Caco-2 (cell line): ENCODE measurements around the gene IGFN1. TPM values are rescaled to one million over a fixed set of nuclear protein-coding genes. Genes with fewer than 3 reads are reported as not detected.

Source experiments
- BruUV-seq: library from RNA; stranded (reverse); fragments of 400-500 nt; replicated peaks from 2 replicates; lab custom pipeline; 2021; lab: Mats Ljungman, UMichigan
- CTCF ChIA-PET: fragments of 300-600 bp; sonication (Branson Sonifier 250); formaldehyde crosslinking; loops from one replicate; lab custom pipeline; 2022; ENCODE audit warnings: antibody characterized with exemption; lab: Charles Lee
- POLR2A ChIA-PET: fragments of 300-600 bp; sonication (Branson Sonifier 250); formaldehyde crosslinking; loops from one replicate; lab custom pipeline; 2022; ENCODE audit warnings: antibody characterized with exemption; lab: Charles Lee
- DNase-seq, 2 experiments: peaks; one replicate each; pipeline versions ENCODE4 v3.0.0 to v3.0.0-alpha.2; 2020 to 2022
- H3K27me3 ChIP-seq: replicated peaks from 2 replicates; pipeline ENCODE4 v1.6.0; 2011; ENCODE audit warnings: low read length; ENCODE audit not compliant: control insufficient read depth, insufficient read depth
- H3K36me3 ChIP-seq: 2 replicates; pipeline ENCODE4 v1.5.1; 2011; ENCODE audit warnings: low read length; ENCODE audit not compliant: control insufficient read depth, insufficient read depth
- H3K4me1 ChIP-seq: fragments of 250-450 bp; sonication (Bioruptor Pico); 2 replicates; pipeline ENCODE4 v1.5.1; 2020; ENCODE audit warnings: mild to moderate bottlenecking
- H3K4me3 ChIP-seq: 2 replicates; pipeline ENCODE4 v1.5.1; 2011; ENCODE audit warnings: low read depth, mild to moderate bottlenecking, control low read depth, low read length
- H3K9me3 ChIP-seq: fragments of 250-450 bp; sonication (Bioruptor Pico); 2 replicates; pipeline ENCODE4 v1.5.1; 2020; ENCODE audit warnings: mild to moderate bottlenecking, moderate library complexity
- H3K27ac Mint-ChIP-seq: one replicate; pipeline ENCODE4 v1.8.0; 2022; ENCODE audit warnings: mixed read lengths; ENCODE audit not compliant: unreplicated experiment
- H3K27me3 Mint-ChIP-seq: one replicate; pipeline ENCODE4 v1.8.0; 2022; ENCODE audit warnings: mixed read lengths; ENCODE audit not compliant: insufficient read depth, unreplicated experiment
- H3K36me3 Mint-ChIP-seq: one replicate; pipeline ENCODE4 v1.8.0; 2022; ENCODE audit warnings: mild to moderate bottlenecking, mixed read lengths; ENCODE audit not compliant: insufficient read depth, unreplicated experiment
- H3K4me1 Mint-ChIP-seq: one replicate; pipeline ENCODE4 v1.8.0; 2022; ENCODE audit warnings: low read depth, mixed read lengths; ENCODE audit not compliant: unreplicated experiment
- H3K4me3 Mint-ChIP-seq: one replicate; pipeline ENCODE4 v1.8.0; 2022; ENCODE audit warnings: mild to moderate bottlenecking, moderate library complexity, mixed read lengths; ENCODE audit not compliant: unreplicated experiment
- H3K9me3 Mint-ChIP-seq: one replicate; pipeline ENCODE4 v1.8.0; 2022; ENCODE audit warnings: mixed read lengths; ENCODE audit not compliant: unreplicated experiment
- CTCF ChIP-seq, 2 experiments: fragments of 200-600 bp in 1 of 2; IDR thresholded peaks; 1 replicate in 1 of 2; 2 replicates in 1 of 2; pipeline versions ENCODE4 v1.5.1 to v1.8.0; 2011 to 2022; ENCODE audit warnings: antibody characterized with exemption in 1 of 2, control low read depth in 1 of 2, inconsistent platforms in 1 of 2, low read depth in 1 of 2, low read length in 1 of 2, mild to moderate bottlenecking in 1 of 2, moderate library complexity in 1 of 2; ENCODE audit not compliant: insufficient read depth in 1 of 2, severe bottlenecking in 1 of 2, unreplicated experiment in 1 of 2
- intact Hi-C: fragments of 100-400 bp; cut with micrococcal nuclease; formaldehyde crosslinking; loops from one replicate; pipeline ENCODE4 v1.10.0; 2022; ENCODE audit not compliant: unreplicated experiment
- total RNA-seq: library from RNA; stranded (reverse); gene quantifications from 2 replicates; pipeline ENCODE4 v1.2.3, GENCODE V29; 2022

IGFN1 gene
- total RNA-seq, 1 experiment from 2014 or later = 0.23 TPM

- ChIA-PET CTCF (no interaction called here), POLR2A (no interaction called here)
- Mint-ChIP-seq H3K4me3 (no peak overlapping the region), H3K9me3 (no peaks in the 10 kb centered on the region), H3K27me3 (no peaks in the 10 kb centered on the region), H3K36me3 (no peaks in the 10 kb centered on the region), H3K4me1 (peaks cover 7% of the 10 kb centered on the region), H3K27ac (no peak overlapping the region)
- peaks cover 4% of the 10 kb centered on the region for H3K4me1 ChIP-seq
- no peak for TF ChIP-seq CTCF (IDR thresholded peaks at IDR 0.05; ENCODE audit: insufficient read depth in 1 of 2, low read depth in 1 of 2, low read length in 1 of 2, severe bottlenecking in 1 of 2, unreplicated experiment in 1 of 2)
- H3K27me3 ChIP-seq = no peaks in the 10 kb centered on the region
- H3K9me3 ChIP-seq = no peaks in the 10 kb centered on the region
- no TSS peak for BruUV-seq
- no peak for DNase-seq
- H3K4me3 ChIP-seq = no peak overlapping the region
- no peaks in the 10 kb centered on the region for H3K36me3 ChIP-seq
- intact Hi-C loops = no loop called here
These were observed 29.7 kb downstream of the IGFN1 start for GRCh38 chr1:201220388-201220715.

GRCh38 chr1:201221201-201221846 lies 30.7 kb downstream of the IGFN1 start:
- Histone ChIP-seq H3K36me3 (no peaks in the 10 kb centered on the region), H3K9me3 (no peaks in the 10 kb centered on the region), H3K27me3 (no peaks in the 10 kb centered on the region), H3K4me1 (peaks cover 4% of the 10 kb centered on the region), H3K4me3 (no peak overlapping the region)
- ChIA-PET CTCF (interaction anchor here (0.7 kb wide), 1 partner anchor 42 kb away, joined by 3 read pairs; no protein-coding TSS in a partner anchor), POLR2A (no interaction called here)
- no peaks in the 10 kb centered on the region for H3K27me3 Mint-ChIP-seq
- intact Hi-C loops = no loop called here
- TF ChIP-seq CTCF (IDR thresholded peaks at IDR 0.05; ENCODE audit: insufficient read depth in 1 of 2, low read depth in 1 of 2, low read length in 1 of 2, severe bottlenecking in 1 of 2, unreplicated experiment in 1 of 2) = no peak
- H3K36me3 Mint-ChIP-seq = no peaks in the 10 kb centered on the region
- BruUV-seq = no TSS peak
- peaks cover 7% of the 10 kb centered on the region for H3K4me1 Mint-ChIP-seq
- no peak overlapping the region for H3K4me3 Mint-ChIP-seq
- H3K9me3 Mint-ChIP-seq = no peaks in the 10 kb centered on the region
- DNase-seq = no peak
- H3K27ac Mint-ChIP-seq = no peak overlapping the region

- no peaks in the 10 kb centered on the region for H3K27me3 Mint-ChIP-seq
- no TSS peak for BruUV-seq
- intact Hi-C loops = loop anchor here (2.0 kb wide), 3 partner anchors 37 to 135 kb away; no protein-coding TSS in a partner anchor
These were observed 31.5 kb downstream of the IGFN1 start for GRCh38 chr1:201222125-201222524.

More at GRCh38 chr1:201222125-201222524, 31.5 kb downstream of the IGFN1 start:
- ChIA-PET CTCF (interaction anchor here (1.6 kb wide), 2 partner anchors 72 to 136 kb away, joined by 5 to 12 read pairs; no protein-coding TSS in a partner anchor), POLR2A (no interaction called here)
- H3K4me1 ChIP-seq = peaks cover 4% of the 10 kb centered on the region
- no peak for TF ChIP-seq CTCF (IDR thresholded peaks at IDR 0.05; ENCODE audit: insufficient read depth in 1 of 2, low read depth in 1 of 2, low read length in 1 of 2, severe bottlenecking in 1 of 2, unreplicated experiment in 1 of 2)
- Mint-ChIP-seq H3K9me3 (no peaks in the 10 kb centered on the region), H3K36me3 (no peaks in the 10 kb centered on the region), H3K4me3 (no peak overlapping the region), H3K4me1 (peaks cover 7% of the 10 kb centered on the region), H3K27ac (no peak overlapping the region)
- H3K27me3 ChIP-seq = no peaks in the 10 kb centered on the region
- no peak for DNase-seq
- no peaks in the 10 kb centered on the region for H3K9me3 ChIP-seq
- H3K36me3 ChIP-seq = no peaks in the 10 kb centered on the region
- H3K4me3 ChIP-seq = no peak overlapping the region
